NT2/D1 (cell line): ENCODE measurements around the gene MED12L.

Experiments used
- YY1 ChIP-seq: IDR thresholded peaks from 2 replicates; pipeline ENCODE4 v1.6.1; 2011; ENCODE audit not compliant: insufficient read length, insufficient read depth
- ZNF274 ChIP-seq: IDR thresholded peaks from 2 replicates; pipeline ENCODE4 v1.6.1; 2011; ENCODE audit warnings: mild to moderate bottlenecking, low read depth, low read length

- TF ChIP-seq ZNF274 (no peak), YY1 (no peak)
These were observed 60.2 kb downstream of the MED12L start for GRCh38 chr3:151145713-151146070.
